Liver (tissue), 3 donors: ENCODE results near the gene DSCAM.

Experiments
- CTCF ChIP-seq: fragments of 150-350 bp; IDR thresholded peaks from 2 replicates; pipeline ENCODE4 v1.5.1; 2017; ENCODE audit warnings: improper control_type of control experiment, low read depth, low read length; ENCODE audit not compliant: missing input control
- HNF4A ChIP-seq, 2 donors: conservative IDR thresholded peaks; 2 replicates each; pipeline ENCODE4 v1.6.1; 2016; ENCODE audit warnings: antibody characterized with exemption in 2 of 2, mild to moderate bottlenecking in 2 of 2
- JUND ChIP-seq, 2 donors: IDR thresholded peaks; 2 replicates each; pipeline ENCODE4 v1.6.1; 2016; ENCODE audit warnings: antibody characterized with exemption in 2 of 2
- MAX ChIP-seq: IDR thresholded peaks from 2 replicates; pipeline ENCODE4 v1.6.1; 2016; ENCODE audit warnings: antibody characterized with exemption
- REST ChIP-seq: IDR thresholded peaks from 2 replicates; pipeline ENCODE4 v1.6.1; 2016; ENCODE audit warnings: antibody characterized with exemption, mild to moderate bottlenecking
- YY1 ChIP-seq: IDR thresholded peaks from 2 replicates; pipeline ENCODE4 v1.6.1; 2016; ENCODE audit warnings: antibody characterized with exemption, mild to moderate bottlenecking
- donor health status: healthy.
- donor health status: healthy.

- TF ChIP-seq HNF4A (conservative IDR thresholded peaks at IDR 0.05) (no peak), REST (no peak), YY1 (no peak), JUND (IDR thresholded peaks at IDR 0.05) (no peak), MAX (no peak), CTCF (no peak)
Measured at GRCh38 chr21:40603774-40604173, 243.2 kb downstream of the DSCAM start.
